Left ventricle myocardium inferior (tissue), 1 donor: ENCODE results near the gene UBE2E1. TPM values are rescaled to one million over a fixed set of nuclear protein-coding genes. Genes with fewer than 3 reads are reported as not detected.
"Not testable (repeated sequence)": the region's sequence is repeated elsewhere in the genome, so short reads cannot be mapped to it uniquely, and the experiment has no call there.

Experiments used
- DNase-seq: peaks from one replicate; pipeline ENCODE4 v3.0.0-alpha.2; 2020
- H3K27ac ChIP-seq: fragments of 200-600 bp; replicated peaks from 2 replicates; pipeline ENCODE4 v1.8.0; 2021
- H3K27me3 ChIP-seq: fragments of 200-600 bp; 2 replicates; pipeline ENCODE4 v1.8.0; 2021; ENCODE audit warnings: low read depth
- H3K36me3 ChIP-seq: fragments of 200-600 bp; 2 replicates; pipeline ENCODE4 v1.8.0; 2021
- H3K4me1 ChIP-seq: fragments of 200-600 bp; 2 replicates; pipeline ENCODE4 v1.8.0; 2021
- H3K4me3 ChIP-seq: fragments of 200-600 bp; 2 replicates; pipeline ENCODE4 v1.8.0; 2021; ENCODE audit warnings: mild to moderate bottlenecking, moderate library complexity
- H3K9me3 ChIP-seq: fragments of 200-600 bp; replicated peaks from 2 replicates; pipeline ENCODE4 v1.8.0; 2021
- intact Hi-C: fragments of 100-400 bp; cut with micrococcal nuclease; formaldehyde crosslinking; loops from one replicate; pipeline ENCODE4 v1.11.0; 2022
- total RNA-seq: library from RNA; stranded (reverse); fragmentation: NEBNext Ultra II Directional; extraction: Animal tissue kit (Norgen Biotek cat#: 25700); gene quantifications from one replicate; pipeline ENCODE4 v1.2.1, GENCODE V29; 2021
- TF ChIP-seq, protein P1 (sequence below): fragments of 200-600 bp; IDR thresholded peaks from 2 replicates; pipeline ENCODE4 v1.8.0; 2021; ENCODE audit warnings: antibody characterized with exemption, mild to moderate bottlenecking, borderline replicate concordance
- donor health status: DM: no; HTN: yes; CAD: no; lungs with severe emphysema.

UBE2E1 gene
- total RNA-seq, 1 donor from 2014 or later, result 65.0 TPM

DNA sequence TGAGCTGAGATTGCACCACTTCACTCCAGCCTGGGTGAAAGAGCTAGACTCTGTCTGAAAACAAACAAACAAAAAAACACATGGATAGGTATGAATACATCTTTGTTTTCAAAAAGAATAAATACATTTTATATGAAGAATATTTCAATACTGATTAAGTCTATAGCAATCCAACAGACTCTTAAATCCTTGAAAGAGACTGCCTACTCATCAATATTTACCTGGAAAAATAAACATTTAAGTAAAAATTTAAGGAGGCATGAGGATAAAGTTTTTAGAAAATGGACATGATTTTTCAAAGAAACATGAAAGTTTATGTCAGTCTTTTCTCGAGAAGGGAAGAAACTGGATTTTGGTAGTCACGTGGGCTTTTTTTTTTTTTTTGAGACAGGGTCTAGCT, 105.6 kb downstream of the UBE2E1 start:
- H3K27me3 ChIP-seq, result no peaks in the 10 kb centered on the region
- H3K9me3 ChIP-seq, result no peaks in the 10 kb centered on the region
- peaks cover 19% of the 10 kb centered on the region for H3K4me1 ChIP-seq
- H3K27ac ChIP-seq, result no peak overlapping the region
- no peak for DNase-seq
- H3K4me3 ChIP-seq, result no peak overlapping the region
- TF ChIP-seq, protein P1, sequence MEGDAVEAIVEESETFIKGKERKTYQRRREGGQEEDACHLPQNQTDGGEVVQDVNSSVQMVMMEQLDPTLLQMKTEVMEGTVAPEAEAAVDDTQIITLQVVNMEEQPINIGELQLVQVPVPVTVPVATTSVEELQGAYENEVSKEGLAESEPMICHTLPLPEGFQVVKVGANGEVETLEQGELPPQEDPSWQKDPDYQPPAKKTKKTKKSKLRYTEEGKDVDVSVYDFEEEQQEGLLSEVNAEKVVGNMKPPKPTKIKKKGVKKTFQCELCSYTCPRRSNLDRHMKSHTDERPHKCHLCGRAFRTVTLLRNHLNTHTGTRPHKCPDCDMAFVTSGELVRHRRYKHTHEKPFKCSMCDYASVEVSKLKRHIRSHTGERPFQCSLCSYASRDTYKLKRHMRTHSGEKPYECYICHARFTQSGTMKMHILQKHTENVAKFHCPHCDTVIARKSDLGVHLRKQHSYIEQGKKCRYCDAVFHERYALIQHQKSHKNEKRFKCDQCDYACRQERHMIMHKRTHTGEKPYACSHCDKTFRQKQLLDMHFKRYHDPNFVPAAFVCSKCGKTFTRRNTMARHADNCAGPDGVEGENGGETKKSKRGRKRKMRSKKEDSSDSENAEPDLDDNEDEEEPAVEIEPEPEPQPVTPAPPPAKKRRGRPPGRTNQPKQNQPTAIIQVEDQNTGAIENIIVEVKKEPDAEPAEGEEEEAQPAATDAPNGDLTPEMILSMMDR, result no peak
- peaks cover 25% of the 10 kb centered on the region for H3K36me3 ChIP-seq
- intact Hi-C loops, result no loop called here

- not testable (repeated sequence) for DNase-seq, H3K9me3 ChIP-seq
These were observed 106.6 kb downstream of the UBE2E1 start for GRCh38 chr3:23912335-23912734.

GRCh38 chr3:23913182-23913581, 107.4 kb downstream of the UBE2E1 start:
- TF ChIP-seq, protein P1, result no peak
- Histone ChIP-seq H3K27me3 (no peaks in the 10 kb centered on the region), H3K4me1 (peaks cover 35% of the 10 kb centered on the region), H3K27ac (no peak overlapping the region), H3K4me3 (no peak overlapping the region), H3K36me3 (peaks cover 28% of the 10 kb centered on the region), H3K9me3 (no peaks in the 10 kb centered on the region)
- intact Hi-C loops, result no loop called here
- no peak for DNase-seq

More at GRCh38 chr3:23912335-23912734, 106.6 kb downstream of the UBE2E1 start:
- Histone ChIP-seq H3K36me3 (peaks cover 25% of the 10 kb centered on the region), H3K4me1 (peaks cover 27% of the 10 kb centered on the region)
- H3K27me3 ChIP-seq, H3K27ac ChIP-seq, intact Hi-C loops, H3K4me3 ChIP-seq: not testable (repeated sequence)

GRCh38 chr3:23913873-23914743, 108.4 kb downstream of the UBE2E1 start:
- H3K4me1 ChIP-seq, result peaks cover 44% of the 10 kb centered on the region
- TF ChIP-seq, protein P1, result no peak
- H3K27ac ChIP-seq, result no peak overlapping the region
- H3K9me3 ChIP-seq, result no peaks in the 10 kb centered on the region
- H3K4me3 ChIP-seq, result no peak overlapping the region
- DNase-seq, result no peak
- intact Hi-C loops, result no loop called here
- H3K27me3 ChIP-seq, result no peaks in the 10 kb centered on the region
- H3K36me3 ChIP-seq, result peaks cover 30% of the 10 kb centered on the region

GRCh38 chr3:23915537-23916108, 109.9 kb downstream of the UBE2E1 start:
- peaks cover 60% of the 10 kb centered on the region for H3K4me1 ChIP-seq
- no peak for DNase-seq

More at GRCh38 chr3:23915537-23916108, 109.9 kb downstream of the UBE2E1 start:
- Histone ChIP-seq H3K36me3 (peaks cover 32% of the 10 kb centered on the region), H3K27ac (no peak overlapping the region), H3K9me3 (no peaks in the 10 kb centered on the region), H3K27me3 (no peaks in the 10 kb centered on the region), H3K4me3 (peak overlapping the region; percentile 97)
- TF ChIP-seq, protein P1, result no peak
- intact Hi-C loops, result no loop called here
